ENCODE measurements around the gene TSHZ2. TPM values are rescaled to one million over a fixed set of nuclear protein-coding genes. Genes with fewer than 3 reads are reported as not detected.
"Not testable (repeated sequence)": the region's sequence is repeated elsewhere in the genome, so short reads cannot be mapped to it uniquely, and the experiment has no call there.

Gene TSHZ2
- total RNA-seq, 3 donors from 2014 or later = 31.7 to 106 (median 59.6) TPM

DNA sequence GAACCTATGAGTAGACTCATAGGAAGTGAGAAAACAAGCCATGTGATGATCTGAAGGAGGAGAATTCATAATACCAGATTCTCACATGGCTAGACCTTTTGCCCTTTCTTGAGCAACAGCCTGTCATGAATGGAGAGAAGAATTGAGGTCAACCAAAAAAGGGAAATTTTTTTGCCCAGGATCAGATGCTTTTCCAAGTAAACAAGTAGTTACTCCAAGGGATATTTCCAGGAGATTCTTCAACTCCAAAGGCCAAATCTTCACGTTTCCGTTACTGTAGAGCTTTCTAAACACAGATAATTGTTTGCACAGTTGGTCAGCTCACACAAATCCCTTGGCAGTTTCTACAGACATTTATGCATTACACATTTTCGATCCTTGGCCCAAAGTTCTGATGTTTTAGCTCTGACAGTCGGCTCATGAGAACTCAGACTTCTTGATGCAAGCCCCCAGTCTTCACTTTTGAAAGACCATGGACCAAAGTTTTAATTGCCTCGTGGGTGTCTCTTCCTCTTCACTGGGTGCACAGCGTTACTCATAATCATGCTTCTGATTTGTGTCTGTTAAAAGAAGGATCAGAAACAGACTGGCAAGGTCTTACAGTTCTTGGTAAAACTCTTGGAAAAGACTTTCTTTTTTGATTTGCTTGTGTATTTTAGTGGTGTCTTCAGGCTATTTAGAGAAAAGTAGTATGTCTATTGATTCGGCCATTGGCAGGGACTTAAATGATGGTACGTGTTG, 115.0 kb downstream of the TSHZ2 start:
- DNase-seq (ENCODE audit: low spot score in 2 of 2) = no peak
- no peaks in the 10 kb centered on the region for H3K9me3 ChIP-seq
- peaks cover 6 to 7% of the 10 kb centered on the region in 2 donors for H3K4me1 ChIP-seq
- H3K36me3 ChIP-seq = no peaks in the 10 kb centered on the region
- no peaks in the 10 kb centered on the region for H3K27me3 ChIP-seq
- intact Hi-C loops (cut with DNase I; ENCODE audit: low total_unique reads) = no loop called here
- no peak for TF ChIP-seq POLR2A (IDR thresholded peaks at IDR 0.05)
- no peak for TF ChIP-seq CTCF (IDR thresholded peaks at IDR 0.05)
- peak in 2 of 3 donors; percentile 37 to 67 for TF ChIP-seq POLR2AphosphoS5 (IDR thresholded peaks at IDR 0.05)
- H3K4me3 ChIP-seq = no peak overlapping the region
- H3K27ac ChIP-seq = peak overlapping the region; percentile 68 to 75

DNA sequence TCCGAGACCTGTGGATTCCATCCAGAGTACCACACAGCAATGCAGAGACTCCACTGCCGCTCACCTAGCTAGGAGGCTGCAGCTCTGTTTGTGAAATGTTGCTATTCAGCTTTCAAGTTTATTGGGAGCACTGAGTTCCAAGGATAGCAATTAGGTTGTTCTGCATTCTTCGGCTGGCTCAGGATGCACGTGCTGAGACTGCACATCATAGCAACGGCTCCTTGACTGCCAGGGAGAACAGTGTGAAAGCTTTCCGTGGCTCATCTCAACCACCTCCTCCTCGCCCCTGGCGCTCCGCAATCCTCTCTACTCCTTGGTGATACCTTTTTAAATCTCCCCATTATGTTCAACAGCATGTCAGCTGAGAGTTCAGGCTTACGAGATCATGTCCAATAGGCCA, 116.6 kb downstream of the TSHZ2 start:
- no peak for TF ChIP-seq POLR2A (IDR thresholded peaks at IDR 0.05)
- no peak for TF ChIP-seq POLR2AphosphoS5 (IDR thresholded peaks at IDR 0.05)
- TF ChIP-seq CTCF (IDR thresholded peaks at IDR 0.05) = no peak
- Histone ChIP-seq H3K9me3 (no peaks in the 10 kb centered on the region), H3K36me3 (no peaks in the 10 kb centered on the region), H3K4me1 (peaks cover 6 to 7% of the 10 kb centered on the region in 2 donors), H3K27ac (peak overlapping the region; percentile 55 to 75), H3K27me3 (no peaks in the 10 kb centered on the region), H3K4me3 (no peak overlapping the region)
- DNase-seq (ENCODE audit: low spot score in 2 of 2) = peak in 1 of 2 donors; percentile 66
- intact Hi-C loops (cut with DNase I; ENCODE audit: low total_unique reads) = no loop called here

DNA sequence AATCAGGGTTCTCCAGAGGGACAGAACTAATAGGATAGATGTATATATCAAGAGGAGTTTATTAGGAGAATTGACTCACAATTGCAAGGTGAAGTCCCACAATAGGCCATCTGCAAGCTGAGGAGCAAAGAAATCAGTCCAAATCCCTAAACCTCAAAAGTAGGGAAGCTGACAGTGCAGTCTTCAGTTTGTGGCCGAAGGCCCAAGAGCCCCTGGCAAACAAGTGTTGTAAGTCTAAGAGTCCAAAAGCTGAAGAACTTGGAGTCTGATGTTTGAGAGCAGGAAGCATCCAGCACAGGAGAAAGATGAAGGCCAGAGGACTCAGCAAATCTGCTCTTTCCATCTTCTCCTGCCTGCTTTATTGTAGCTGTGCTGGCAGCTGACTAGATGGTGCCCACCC, 117.7 kb downstream of the TSHZ2 start:
- peak overlapping the region; percentile 54 to 69 for H3K27ac ChIP-seq
- DNase-seq (ENCODE audit: low spot score in 2 of 2); intact Hi-C loops (cut with DNase I; ENCODE audit: low total_unique reads); H3K9me3 ChIP-seq; H3K4me1 ChIP-seq; H3K27me3 ChIP-seq; H3K36me3 ChIP-seq; H3K4me3 ChIP-seq: not testable (repeated sequence)

GRCh38 chr20:53091789-53092188, 119.6 kb downstream of the TSHZ2 start:
- H3K4me1 ChIP-seq = peaks cover 6 to 7% of the 10 kb centered on the region in 2 donors
- intact Hi-C loops (cut with DNase I; ENCODE audit: low total_unique reads) = no loop called here
- no peaks in the 10 kb centered on the region for H3K27me3 ChIP-seq
- no peaks in the 10 kb centered on the region for H3K9me3 ChIP-seq
- TF ChIP-seq POLR2AphosphoS5 (IDR thresholded peaks at IDR 0.05) (no peak), POLR2A (IDR thresholded peaks at IDR 0.05) (no peak), CTCF (IDR thresholded peaks at IDR 0.05) (no peak)
- no peak for DNase-seq (ENCODE audit: low spot score in 2 of 2)
- H3K36me3 ChIP-seq = no peaks in the 10 kb centered on the region
- no peak overlapping the region for H3K27ac ChIP-seq
- H3K4me3 ChIP-seq = no peak overlapping the region

- Histone ChIP-seq H3K9me3 (no peaks in the 10 kb centered on the region), H3K4me1 (peaks cover 3 to 9% of the 10 kb centered on the region in 2 donors), H3K4me3 (no peak overlapping the region), H3K27me3 (no peaks in the 10 kb centered on the region), H3K36me3 (no peaks in the 10 kb centered on the region), H3K27ac (peak overlapping the region in 1 of 2 donors; percentile 23)
- intact Hi-C loops (cut with DNase I; ENCODE audit: low total_unique reads) = no loop called here
- no peak for DNase-seq (ENCODE audit: low spot score in 2 of 2)
- TF ChIP-seq POLR2AphosphoS5 (IDR thresholded peaks at IDR 0.05) = no peak
- TF ChIP-seq CTCF (IDR thresholded peaks at IDR 0.05) = no peak
- no peak for TF ChIP-seq POLR2A (IDR thresholded peaks at IDR 0.05)
Observed at GRCh38 chr20:53092772-53093300, 120.7 kb downstream of the TSHZ2 start.

Data from breast epithelium (tissue), 4 donors.